SU-DHL-6 (cell line): ENCODE measurements around the gene DCLK1.

Source experiments
- EZH2phosphoT487 ChIP-seq: fragments of 200-600 bp; sonication (generic), shearing (Covaris generic); conservative IDR thresholded peaks from 2 replicates; pipeline ENCODE4 v1.6.1; 2018; ENCODE audit warnings: mild to moderate bottlenecking, antibody characterized with exemption, low read length, moderate library complexity, mixed read lengths
- TF ChIP-seq, protein P1 (sequence below): fragments of 200-600 bp; sonication (generic); IDR thresholded peaks from one replicate; pipeline ENCODE4 v1.5.1; 2017; ENCODE audit warnings: antibody characterized with exemption, mild to moderate bottlenecking, low read length, moderate library complexity; ENCODE audit not compliant: insufficient read depth, poor library complexity, severe bottlenecking

DNA sequence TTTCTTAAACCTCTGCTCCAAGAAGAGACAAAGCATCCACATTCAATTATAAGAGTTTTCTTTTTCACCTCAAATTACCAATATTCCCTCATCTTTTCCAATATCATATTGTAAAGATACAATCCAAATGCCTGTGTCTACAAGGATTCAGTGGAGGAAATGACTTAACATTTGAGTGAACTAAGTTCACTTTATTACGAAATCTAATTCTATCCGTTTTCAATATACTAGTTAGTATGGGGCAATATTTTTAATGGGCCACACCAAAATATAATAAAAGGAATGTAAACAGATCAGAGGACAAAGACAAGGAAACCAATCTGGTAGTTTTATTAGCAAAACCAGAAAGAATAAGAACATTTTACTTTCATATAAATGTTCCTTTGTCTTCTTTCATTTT is 136.0 kb downstream of the DCLK1 start:
- TF ChIP-seq, protein P1, sequence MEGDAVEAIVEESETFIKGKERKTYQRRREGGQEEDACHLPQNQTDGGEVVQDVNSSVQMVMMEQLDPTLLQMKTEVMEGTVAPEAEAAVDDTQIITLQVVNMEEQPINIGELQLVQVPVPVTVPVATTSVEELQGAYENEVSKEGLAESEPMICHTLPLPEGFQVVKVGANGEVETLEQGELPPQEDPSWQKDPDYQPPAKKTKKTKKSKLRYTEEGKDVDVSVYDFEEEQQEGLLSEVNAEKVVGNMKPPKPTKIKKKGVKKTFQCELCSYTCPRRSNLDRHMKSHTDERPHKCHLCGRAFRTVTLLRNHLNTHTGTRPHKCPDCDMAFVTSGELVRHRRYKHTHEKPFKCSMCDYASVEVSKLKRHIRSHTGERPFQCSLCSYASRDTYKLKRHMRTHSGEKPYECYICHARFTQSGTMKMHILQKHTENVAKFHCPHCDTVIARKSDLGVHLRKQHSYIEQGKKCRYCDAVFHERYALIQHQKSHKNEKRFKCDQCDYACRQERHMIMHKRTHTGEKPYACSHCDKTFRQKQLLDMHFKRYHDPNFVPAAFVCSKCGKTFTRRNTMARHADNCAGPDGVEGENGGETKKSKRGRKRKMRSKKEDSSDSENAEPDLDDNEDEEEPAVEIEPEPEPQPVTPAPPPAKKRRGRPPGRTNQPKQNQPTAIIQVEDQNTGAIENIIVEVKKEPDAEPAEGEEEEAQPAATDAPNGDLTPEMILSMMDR: no peak
- TF ChIP-seq EZH2phosphoT487: no peak
